ENCODE measurements around the gene WDR81. TPM values are rescaled to one million over a fixed set of nuclear protein-coding genes. Genes with fewer than 3 reads are reported as not detected.

WDR81 gene
- total RNA-seq, 1 experiment from 2014 or later = 17.3 TPM

DNA sequence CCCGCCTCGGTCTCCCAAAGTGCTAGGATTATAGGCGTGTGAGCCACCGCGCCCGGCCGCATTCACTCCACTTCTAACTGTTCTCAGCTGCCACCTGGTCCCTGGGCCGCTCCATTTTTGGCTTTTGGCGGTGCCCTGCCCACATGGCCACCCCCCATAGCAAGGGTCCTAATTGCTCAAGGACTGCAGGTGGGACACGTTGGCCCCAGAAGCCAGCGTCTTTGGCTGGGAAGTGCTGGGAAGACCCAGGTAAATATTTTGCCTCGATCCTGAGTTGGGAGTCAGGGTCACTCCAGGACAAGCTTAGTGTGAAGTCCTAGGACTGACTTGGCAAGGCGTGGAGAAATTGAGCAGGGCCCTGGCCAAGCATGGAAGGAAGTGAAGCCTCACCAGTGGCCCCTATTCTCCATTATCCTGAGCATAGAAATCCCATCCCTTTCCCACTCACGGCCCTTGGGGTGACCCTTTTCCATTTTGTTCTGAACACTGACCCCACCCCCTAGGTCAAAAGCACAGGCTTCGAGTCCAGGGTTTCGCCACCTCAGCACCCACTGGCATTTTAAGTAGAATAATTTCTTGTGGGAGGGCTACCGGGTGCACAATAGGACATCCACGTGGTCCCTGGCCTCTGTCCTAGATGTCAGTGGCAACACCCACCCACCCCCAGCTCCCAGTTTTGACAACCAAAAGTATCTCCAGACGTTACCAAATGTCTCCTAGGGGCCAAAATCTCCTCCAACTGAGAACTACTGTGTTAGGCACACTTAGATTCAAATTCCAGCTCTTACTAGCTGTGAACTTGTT lies 5.9 kb upstream of the WDR81 start:
- ChIA-PET CTCF (interaction anchor here (0.6 to 4.8 kb wide), 5 partner anchors 8 to 526 kb away, joined by 3 to 39 read pairs (median 5); no protein-coding TSS in a partner anchor), RAD21 (ENCODE audit: low non-redundant PET in 1 of 2, low total read pairs in 2 of 2, uncharacterized antibody in 2 of 2, unreplicated experiment in 2 of 2) (no interaction called here), POLR2A (no interaction called here)
- peaks cover 23% of the 10 kb centered on the region; the same call in 1 of the 2 replicates for H3K79me2 ChIP-seq (ENCODE audit: insufficient read depth, low read length)
- no peak for DNase-seq (ENCODE audit: low read depth, low spot score)
- no TSS peak for BruUV-seq (replicated peaks)
- peaks cover 30 to 63% of the 10 kb centered on the region in 2 experiments for H3K4me1 ChIP-seq (ENCODE audit: control insufficient read depth in 1 of 2, insufficient read depth in 2 of 2, low read length in 2 of 2)
- TF ChIP-seq CBX3 (IDR thresholded peaks at IDR 0.05; ENCODE audit: low read depth) (no peak), EGR1 (IDR thresholded peaks at IDR 0.05; ENCODE audit: low read depth) (no peak), SP1 (IDR thresholded peaks at IDR 0.05; ENCODE audit: low read depth) (no peak), SIN3A (IDR thresholded peaks at IDR 0.05; ENCODE audit: low read depth) (no peak), FOSL1 (IDR thresholded peaks at IDR 0.05; ENCODE audit: low read depth) (no peak), ELF1 (IDR thresholded peaks at IDR 0.05; ENCODE audit: borderline replicate concordance, low read depth) (no peak), ZNF274 (IDR thresholded peaks at IDR 0.05; ENCODE audit: low read depth, low read length) (no peak), POLR2A (IDR thresholded peaks at IDR 0.05; ENCODE audit: borderline replicate concordance, extremely low read depth, insufficient read depth, insufficient read length) (no peak), SRF (IDR thresholded peaks at IDR 0.05; ENCODE audit: low read depth) (no peak), JUND (IDR thresholded peaks at IDR 0.05) (no peak), CEBPB (IDR thresholded peaks at IDR 0.05; ENCODE audit: low read depth) (no peak)
- TF ChIP-seq, protein P1, sequence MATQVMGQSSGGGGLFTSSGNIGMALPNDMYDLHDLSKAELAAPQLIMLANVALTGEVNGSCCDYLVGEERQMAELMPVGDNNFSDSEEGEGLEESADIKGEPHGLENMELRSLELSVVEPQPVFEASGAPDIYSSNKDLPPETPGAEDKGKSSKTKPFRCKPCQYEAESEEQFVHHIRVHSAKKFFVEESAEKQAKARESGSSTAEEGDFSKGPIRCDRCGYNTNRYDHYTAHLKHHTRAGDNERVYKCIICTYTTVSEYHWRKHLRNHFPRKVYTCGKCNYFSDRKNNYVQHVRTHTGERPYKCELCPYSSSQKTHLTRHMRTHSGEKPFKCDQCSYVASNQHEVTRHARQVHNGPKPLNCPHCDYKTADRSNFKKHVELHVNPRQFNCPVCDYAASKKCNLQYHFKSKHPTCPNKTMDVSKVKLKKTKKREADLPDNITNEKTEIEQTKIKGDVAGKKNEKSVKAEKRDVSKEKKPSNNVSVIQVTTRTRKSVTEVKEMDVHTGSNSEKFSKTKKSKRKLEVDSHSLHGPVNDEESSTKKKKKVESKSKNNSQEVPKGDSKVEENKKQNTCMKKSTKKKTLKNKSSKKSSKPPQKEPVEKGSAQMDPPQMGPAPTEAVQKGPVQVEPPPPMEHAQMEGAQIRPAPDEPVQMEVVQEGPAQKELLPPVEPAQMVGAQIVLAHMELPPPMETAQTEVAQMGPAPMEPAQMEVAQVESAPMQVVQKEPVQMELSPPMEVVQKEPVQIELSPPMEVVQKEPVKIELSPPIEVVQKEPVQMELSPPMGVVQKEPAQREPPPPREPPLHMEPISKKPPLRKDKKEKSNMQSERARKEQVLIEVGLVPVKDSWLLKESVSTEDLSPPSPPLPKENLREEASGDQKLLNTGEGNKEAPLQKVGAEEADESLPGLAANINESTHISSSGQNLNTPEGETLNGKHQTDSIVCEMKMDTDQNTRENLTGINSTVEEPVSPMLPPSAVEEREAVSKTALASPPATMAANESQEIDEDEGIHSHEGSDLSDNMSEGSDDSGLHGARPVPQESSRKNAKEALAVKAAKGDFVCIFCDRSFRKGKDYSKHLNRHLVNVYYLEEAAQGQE (IDR thresholded peaks at IDR 0.05; ENCODE audit: low read depth) = no peak
- TF ChIP-seq, protein P2, sequence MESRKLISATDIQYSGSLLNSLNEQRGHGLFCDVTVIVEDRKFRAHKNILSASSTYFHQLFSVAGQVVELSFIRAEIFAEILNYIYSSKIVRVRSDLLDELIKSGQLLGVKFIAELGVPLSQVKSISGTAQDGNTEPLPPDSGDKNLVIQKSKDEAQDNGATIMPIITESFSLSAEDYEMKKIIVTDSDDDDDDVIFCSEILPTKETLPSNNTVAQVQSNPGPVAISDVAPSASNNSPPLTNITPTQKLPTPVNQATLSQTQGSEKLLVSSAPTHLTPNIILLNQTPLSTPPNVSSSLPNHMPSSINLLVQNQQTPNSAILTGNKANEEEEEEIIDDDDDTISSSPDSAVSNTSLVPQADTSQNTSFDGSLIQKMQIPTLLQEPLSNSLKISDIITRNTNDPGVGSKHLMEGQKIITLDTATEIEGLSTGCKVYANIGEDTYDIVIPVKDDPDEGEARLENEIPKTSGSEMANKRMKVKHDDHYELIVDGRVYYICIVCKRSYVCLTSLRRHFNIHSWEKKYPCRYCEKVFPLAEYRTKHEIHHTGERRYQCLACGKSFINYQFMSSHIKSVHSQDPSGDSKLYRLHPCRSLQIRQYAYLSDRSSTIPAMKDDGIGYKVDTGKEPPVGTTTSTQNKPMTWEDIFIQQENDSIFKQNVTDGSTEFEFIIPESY (IDR thresholded peaks at IDR 0.05; ENCODE audit: extremely low read depth, insufficient replicate concordance, low read length) = no peak
- TF ChIP-seq, protein P3, sequence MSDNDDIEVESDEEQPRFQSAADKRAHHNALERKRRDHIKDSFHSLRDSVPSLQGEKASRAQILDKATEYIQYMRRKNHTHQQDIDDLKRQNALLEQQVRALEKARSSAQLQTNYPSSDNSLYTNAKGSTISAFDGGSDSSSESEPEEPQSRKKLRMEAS (IDR thresholded peaks at IDR 0.05) = no peak
- no peaks in the 10 kb centered on the region for H3K9me2 ChIP-seq (ENCODE audit: insufficient read depth)
- H4K20me1 ChIP-seq (ENCODE audit: insufficient read depth) = no peaks in the 10 kb centered on the region
- H3K27me3 ChIP-seq (ENCODE audit: insufficient read depth, low read length) = no peaks in the 10 kb centered on the region
- H3K4me2 ChIP-seq (ENCODE audit: low read length) = peak overlapping the region; percentile 94
- H3K36me3 ChIP-seq (ENCODE audit: control insufficient read depth in 1 of 2, insufficient read depth in 2 of 2, low read length in 2 of 2) = no peaks in the 10 kb centered on the region
- H3K4me3 ChIP-seq (replicated peaks in 1 of 2; ENCODE audit: low read depth in 1 of 2, low read length in 2 of 2) = peak overlapping the region in 1 of 2 experiments; percentile 13; a peak in 1 of 4 replicates
- H3K9me3 ChIP-seq (ENCODE audit: control insufficient read depth in 1 of 2, insufficient read depth in 1 of 2, low read depth in 1 of 2, low read length in 2 of 2) = no peaks in the 10 kb centered on the region
- no peak overlapping the region for H2AFZ ChIP-seq (ENCODE audit: low read depth, low read length, poor library complexity, severe bottlenecking)
- peak overlapping the region; percentile 99 for H3K27ac ChIP-seq (ENCODE audit: low read depth, low read length)
- intact Hi-C loops (cut with micrococcal nuclease) = loop anchor here (10.0 kb wide), 1 partner anchor 686 kb away; the partner anchor contains the start of gene MNT
- no peak for ATAC-seq
- peak overlapping the region; percentile 93 for H3K9ac ChIP-seq (ENCODE audit: low read length)
